GM21381 (cell line): ENCODE measurements around the gene SAMD11.
"Not testable (repeated sequence)": the region's sequence is repeated elsewhere in the genome, so short reads cannot be mapped to it uniquely, and the experiment has no call there.

ENCODE experiments used
- ATAC-seq: cut with Tn5 transposase; IDR thresholded peaks from one replicate; pipeline ENCODE4 v1.9.1; 2021; ENCODE audit warnings: mild to moderate bottlenecking, moderate library complexity; ENCODE audit not compliant: unreplicated experiment

SAMD11 gene, protein sequence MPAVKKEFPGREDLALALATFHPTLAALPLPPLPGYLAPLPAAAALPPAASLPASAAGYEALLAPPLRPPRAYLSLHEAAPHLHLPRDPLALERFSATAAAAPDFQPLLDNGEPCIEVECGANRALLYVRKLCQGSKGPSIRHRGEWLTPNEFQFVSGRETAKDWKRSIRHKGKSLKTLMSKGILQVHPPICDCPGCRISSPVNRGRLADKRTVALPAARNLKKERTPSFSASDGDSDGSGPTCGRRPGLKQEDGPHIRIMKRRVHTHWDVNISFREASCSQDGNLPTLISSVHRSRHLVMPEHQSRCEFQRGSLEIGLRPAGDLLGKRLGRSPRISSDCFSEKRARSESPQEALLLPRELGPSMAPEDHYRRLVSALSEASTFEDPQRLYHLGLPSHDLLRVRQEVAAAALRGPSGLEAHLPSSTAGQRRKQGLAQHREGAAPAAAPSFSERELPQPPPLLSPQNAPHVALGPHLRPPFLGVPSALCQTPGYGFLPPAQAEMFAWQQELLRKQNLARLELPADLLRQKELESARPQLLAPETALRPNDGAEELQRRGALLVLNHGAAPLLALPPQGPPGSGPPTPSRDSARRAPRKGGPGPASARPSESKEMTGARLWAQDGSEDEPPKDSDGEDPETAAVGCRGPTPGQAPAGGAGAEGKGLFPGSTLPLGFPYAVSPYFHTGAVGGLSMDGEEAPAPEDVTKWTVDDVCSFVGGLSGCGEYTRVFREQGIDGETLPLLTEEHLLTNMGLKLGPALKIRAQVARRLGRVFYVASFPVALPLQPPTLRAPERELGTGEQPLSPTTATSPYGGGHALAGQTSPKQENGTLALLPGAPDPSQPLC

DNA sequence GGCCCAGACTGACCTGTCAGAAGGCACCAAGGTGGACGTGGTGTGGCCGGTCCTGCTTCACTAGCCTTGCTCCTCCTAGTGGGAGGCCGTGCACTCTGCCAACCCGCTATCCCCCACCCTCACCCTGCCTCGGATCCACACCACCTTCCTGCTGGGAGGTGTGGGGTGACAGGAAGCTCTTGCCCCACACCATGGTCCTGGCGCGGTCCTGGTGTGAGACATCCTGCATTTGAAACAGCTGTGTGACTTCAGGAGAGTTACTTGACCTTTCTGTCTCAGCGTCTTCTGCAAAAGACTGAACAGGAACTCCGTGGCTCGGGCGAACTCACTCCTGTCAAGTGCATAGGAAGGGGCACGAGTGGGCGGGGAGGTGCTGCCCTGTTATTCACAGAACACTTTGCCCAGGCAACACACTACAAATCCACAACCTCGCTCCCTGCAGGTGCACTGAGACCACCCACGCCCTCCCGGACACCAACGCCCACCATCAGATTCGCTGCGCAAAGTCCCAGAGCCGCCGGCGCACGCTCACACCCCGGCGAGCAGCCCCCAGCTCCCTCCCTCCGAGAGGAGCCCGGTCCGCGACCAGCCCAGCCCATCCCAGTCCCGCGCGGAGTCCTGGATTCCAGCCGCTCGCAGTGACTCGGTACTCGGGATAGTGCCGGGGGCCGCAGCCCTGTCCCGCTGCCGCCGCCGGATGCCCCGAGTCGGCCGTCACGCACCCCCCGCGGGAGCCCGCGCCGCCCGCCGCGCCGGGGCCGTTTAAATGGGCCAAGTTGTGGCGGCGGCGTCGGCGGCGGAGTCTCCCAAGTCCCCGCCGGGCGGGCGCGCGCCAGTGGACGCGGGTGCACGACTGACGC is at the start of gene SAMD11:
TSS of gene SAMD11 (plus strand) at position 793 of the 860 bp plus-strand sequence. CDS start 509 bp downstream, outside the sequence.
- no peak for ATAC-seq

DNA sequence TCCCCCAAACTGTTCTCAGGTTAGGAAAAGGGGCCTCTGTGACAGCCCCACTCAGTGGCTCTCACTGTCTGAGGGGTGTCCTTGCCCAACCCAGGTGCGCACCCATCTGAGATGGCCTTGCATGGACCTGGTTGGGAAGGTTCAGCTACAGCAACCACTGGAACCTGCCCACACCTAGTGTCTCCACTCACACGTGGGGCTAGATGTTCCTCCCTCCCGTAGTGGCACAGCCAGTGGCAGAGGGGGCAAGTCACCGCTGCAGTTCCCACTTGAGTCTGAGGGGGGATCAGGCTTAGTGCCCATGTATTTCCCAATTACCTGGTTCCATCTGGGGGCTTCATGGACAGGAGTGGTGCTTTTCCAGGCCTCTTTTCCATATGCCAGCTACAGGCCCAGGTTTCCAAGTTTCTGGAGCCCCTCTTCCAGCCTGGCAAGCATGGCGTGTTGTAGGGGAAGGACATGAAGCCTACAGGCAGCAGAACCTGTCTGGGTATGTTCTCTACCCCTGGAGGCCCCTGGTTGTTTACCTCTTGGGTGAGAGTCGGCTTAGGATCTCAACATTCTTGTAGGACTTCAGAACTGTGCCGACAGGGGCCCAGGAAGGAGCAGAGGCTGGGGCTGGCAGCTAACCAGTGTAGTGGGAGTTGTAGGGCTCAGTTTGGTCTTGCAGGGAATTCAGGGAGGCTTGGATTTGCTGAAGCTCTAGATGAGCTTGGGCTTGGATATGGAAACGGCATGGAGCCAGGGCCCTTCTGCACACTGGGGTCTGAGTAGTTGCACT is 47.1 kb upstream of the SAMD11 start:
- ATAC-seq, result not testable (repeated sequence)

DNA sequence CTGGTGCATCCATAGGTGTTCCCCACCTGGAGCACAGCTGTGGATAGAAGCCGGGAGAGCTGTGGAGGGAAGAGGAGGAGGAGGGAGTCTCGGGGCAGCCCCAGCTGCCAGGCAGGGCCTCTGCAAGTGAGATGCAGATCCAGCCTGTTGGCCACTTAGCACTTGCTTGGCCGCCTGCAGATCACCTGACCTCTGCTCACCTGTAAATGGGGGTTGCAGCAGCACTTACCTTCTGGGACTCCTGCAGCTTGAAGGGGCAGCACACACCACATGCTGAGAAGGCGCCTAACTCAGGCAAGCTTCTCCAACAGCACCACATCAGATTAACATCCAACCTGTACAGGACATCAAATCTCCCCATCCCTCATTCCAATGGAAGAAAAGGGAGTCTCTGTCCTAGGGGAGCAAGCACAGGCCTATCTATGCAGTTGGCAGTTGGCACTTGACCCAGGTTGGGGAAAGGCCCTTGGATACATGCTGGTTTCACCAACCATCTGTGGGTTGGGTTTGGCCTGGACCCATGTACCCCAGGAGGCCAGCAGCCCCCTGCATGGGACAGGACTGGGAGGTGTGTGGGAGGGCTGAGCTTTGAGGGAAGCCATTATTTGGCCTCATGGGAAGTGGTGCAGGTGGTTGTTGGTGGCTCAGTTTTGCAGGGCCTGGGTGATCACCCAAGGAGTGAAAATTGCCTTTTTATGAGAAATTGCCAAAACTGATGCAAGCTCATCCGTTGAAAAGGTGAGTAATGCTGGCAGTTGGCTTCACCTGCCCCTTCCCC is 46.3 kb upstream of the SAMD11 start:
- ATAC-seq, result not testable (repeated sequence)

DNA sequence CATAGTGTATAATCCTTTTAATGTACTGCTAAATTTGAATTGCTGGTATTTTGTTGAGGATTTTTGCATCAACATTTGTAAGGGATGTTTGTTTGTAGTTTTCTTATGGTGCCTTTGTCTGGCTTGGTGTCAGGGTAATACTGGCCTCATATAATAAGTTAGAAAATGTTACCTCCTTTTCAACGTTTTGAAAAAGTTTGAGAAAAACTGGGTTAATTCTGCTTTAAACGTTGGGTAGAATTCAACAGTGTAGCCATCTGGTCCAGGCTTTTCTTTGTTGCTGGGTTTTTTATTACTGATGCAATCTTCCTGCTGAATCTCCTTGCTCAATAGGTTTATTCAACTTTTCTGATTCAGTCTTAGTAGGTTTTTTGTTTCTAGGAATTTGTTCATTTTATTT is 43.2 kb upstream of the SAMD11 start:
- not testable (repeated sequence) for ATAC-seq

DNA sequence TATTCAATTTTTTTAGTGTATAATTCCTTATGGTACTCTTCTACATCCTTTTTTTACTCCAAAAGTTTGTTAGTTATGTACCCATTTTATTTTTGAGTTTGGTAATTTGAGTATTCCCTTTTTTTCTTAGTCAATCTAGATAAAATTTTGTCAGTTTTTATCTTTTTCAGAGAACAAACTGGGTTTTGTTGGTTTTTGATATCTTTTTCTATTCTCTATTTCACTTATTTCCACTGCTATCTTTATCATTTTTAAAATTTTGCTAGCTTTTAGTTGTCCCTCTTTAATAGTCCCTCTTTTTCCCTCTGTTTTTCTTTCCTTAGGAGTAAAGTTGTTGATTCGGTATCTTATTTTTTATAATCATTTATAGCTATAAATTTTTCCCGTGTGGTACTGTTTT is 42.8 kb upstream of the SAMD11 start:
- not testable (repeated sequence) for ATAC-seq

DNA sequence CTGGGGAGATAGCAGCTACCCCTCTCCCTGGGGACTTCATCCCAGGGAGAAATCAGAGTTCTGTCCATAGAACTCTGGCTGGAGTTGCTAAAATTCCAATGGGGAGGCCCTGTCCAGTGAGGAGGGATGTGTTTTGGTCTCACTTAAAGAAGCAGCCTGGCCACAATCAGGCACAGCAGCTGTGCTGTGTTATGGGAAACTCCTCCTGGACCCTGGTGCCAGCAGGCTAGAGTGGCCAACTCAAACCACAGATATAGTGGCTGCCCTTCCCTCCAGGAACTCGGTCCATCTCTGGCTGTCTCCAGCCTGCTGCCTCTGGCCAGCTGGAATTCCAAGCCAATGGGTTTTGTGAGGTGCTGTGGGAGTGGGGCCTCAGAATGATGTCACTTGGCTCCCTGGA is 37.4 kb upstream of the SAMD11 start:
- ATAC-seq, result no peak

DNA sequence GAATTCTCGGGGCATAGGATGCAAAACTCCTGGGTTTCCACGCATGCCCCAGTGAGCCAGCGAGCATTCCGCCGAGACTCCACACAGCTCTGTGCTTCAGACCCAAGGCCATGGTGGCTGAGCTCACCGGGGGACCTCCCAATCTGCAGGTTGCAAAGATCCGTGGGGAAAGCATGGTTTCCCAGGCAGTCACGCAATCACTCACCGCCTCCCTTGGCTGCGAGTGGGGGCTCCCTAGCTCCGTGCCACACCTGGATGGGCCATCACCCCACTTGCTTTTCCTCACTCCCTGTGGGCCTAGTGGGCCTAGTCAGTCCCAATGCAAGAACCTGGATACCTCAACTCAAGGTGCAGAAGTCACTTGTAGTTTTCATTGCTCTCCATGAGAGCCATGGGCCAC is 37.0 kb upstream of the SAMD11 start:
- ATAC-seq, result no peak

DNA sequence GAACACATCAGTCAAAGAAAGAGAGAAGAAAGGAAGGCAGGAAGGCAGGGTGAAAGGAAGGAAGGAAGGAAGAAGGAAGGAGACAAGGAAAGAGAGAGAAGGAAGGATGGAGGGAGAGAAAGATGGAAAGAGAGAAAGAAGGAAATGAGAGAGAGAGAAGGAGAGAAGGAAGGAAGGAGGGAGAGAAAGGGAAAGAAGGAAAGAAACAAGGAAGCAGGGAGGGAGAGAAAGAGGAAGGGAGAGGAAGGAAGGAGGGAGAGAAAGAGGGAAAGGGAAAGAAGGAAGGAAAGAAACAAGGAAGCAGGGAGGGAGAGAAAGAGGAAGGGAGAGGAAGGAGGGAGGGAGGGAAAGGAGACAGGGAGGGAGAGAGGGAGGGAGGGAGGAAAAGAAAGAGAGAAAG is 35.4 kb upstream of the SAMD11 start:
- no peak for ATAC-seq

DNA sequence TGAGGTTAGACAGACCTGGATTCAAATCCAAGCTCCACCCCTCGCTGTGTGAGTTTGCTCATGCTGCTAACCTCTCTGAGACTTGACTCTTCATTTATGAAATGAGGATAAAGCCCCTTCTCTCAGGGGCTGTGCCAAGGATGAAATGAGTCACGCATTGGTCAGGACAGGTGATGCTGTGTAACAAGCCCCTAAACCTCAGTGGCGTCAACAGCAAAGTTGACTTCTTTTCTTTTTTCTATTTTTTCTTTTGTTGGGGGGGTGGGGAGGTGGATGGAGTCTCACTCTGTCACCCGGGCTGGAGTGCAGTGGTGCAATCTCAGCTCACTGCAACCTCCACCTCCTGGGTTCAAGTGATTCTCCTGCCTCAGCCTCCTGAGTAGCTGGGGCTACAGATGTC is 33.9 kb upstream of the SAMD11 start:
- ATAC-seq, result not testable (repeated sequence)

DNA sequence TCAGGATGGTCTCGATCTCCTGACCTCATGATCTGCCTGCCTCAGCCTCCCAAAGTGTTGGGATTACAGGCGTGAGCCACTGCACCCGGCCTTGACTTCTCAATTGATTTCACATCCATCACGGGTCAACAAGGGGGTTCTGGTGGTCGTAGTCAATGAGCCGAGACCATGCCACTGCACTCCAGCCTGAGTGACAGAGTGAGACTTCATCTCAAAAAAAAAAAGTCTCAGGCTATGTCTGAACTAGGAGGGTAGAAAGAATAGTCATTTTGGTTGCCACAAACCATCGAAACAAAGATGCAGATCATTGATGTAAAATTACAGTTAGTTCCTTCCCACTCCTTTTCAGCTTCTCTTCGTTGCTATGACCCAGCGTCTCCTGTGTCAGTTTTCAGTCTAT is 33.5 kb upstream of the SAMD11 start:
- ATAC-seq, result not testable (repeated sequence)

DNA sequence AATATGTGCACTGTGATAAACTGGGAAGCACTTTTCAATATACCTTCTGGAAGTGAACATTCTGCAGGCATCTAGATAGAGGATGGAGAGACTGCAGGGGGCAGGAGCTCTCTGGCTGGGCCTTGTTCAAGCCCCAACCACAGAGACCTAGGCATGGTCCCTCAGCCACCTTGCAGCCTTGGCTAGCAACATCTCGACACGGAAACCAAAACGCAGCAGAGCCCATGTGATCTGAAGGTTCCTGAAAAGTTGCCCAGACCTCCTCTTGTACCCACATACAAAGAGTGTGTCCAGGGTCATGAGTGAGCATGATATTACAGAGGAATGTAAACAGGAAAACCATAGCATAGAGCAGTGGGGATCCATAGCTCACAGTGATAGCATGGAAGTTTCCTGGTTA is 33.1 kb upstream of the SAMD11 start:
- no peak for ATAC-seq

DNA sequence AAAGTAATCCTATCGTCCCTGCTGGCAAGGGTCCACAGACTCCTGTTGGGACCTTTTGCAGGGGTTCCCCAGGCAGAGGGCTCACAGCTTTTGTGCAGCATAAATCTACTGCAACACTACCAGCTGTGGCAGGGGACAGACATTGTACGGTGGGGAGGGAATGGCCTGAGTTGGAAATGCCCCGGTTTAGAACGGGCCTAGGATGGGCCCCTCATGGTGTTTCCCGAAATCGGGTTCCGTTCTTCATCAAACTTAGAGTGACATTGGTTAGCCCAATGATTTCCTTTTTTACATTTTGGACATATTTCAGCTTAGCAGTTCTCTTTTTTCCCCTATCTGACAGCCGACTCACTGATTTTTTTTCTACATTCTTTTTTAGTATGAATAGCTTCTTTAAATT is 26.5 kb upstream of the SAMD11 start:
- no peak for ATAC-seq

DNA sequence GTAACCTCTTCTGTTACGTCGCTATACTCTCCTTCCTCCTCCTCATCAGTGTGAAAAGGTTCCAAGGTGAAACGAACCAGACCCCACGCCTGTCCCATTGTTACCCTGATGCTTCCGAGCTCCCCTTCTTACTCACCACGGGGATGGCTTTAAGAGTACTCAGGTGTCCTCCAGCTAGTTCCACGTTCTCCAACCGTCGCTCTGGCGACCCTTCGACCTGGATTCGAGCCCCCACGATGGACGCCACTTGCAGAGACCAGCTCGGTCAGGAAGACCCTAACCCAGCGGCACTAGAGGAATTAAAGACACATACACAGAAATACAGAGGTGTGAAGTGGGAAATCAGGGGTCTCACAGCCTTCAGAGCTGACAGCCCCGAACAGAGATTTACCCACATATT is 25.8 kb upstream of the SAMD11 start:
- ATAC-seq, result not testable (repeated sequence)

DNA sequence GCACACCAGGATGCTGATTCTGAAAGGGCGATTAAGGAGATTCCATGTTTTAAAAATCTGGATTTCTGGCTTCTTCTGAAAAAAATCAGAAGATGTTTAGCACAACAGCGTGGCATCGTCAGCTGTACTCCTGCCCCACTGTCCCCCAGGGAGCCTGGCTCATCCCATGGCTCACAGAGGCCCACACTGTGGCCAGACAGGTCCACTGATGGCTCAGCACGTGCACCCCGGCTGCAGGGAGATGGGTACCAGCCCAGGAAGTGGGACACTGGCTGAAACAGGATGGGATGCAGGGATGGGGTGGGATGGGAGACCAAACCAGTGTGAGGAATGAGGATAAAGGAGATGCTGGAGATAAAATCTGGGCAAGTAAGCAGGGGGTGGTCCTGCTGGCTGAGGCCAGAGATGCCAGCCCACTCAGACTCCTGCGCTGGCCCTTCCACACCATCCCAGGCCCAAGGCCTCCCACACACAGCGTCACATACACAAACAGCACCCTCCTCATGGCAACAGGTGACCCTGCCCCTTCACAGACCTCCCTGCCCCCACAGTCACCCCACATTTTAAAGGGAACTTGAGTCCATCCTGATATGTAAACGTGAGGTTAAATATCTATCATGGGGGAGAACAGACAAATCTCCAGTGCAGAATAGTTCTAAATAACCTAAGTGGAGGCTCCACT is 23.9 kb upstream of the SAMD11 start:
- no peak for ATAC-seq

DNA sequence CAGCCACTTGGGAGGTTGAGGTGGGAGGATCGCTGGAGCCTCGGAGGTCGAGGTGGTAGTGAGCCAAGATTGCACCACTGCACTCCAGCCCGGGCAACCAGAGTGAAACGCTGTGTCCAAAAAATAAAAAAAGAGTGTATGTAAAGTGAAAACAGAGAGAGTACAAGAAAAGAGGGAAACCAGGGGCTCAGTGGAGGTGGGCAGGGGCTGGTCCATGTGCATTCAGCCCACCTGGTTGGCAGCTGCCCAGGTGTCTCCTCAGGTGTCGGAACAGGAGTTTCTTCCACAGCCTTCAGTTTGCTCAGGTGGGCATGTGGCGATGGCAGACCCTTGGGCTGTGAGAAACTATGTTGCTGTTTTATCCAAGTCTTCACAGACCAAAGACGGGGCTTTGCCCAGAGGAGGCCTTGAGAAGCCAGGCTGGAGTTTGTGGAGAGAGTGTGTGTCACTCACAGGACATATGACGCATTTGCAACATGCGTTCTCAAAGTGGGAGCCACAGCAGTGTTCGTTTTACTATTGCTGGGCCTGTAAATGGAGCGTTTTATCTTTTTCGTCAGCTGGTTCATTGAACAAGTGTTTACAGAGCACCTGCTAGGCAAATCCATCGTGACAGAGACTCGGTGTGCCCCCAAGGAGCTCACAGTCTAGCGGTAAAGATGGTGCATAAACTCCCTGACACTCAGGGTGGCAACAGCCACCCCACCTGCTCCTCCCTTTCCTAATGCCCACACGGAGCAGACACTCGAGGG is 22.4 kb upstream of the SAMD11 start:
- ATAC-seq, result no peak

DNA sequence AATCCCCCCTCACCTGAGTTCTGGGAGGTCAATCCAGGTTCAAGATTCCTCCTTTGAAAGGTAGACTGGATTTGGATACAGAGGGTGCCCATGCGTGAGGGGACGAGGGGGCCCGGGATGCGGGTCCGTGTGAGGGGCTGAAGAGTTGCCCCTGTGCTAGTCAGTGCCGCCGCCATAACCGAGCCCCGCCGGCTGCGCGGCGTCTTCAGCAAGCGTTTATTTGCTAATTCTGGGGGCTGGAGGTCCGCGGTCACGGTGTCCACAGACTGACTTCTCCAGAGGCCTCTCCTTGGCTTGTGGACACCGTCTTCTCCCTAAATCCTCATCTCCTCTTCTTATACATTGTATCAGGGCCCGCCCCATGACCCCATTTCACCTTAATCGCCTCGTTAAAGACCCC is 20.9 kb upstream of the SAMD11 start:
- ATAC-seq, result no peak

DNA sequence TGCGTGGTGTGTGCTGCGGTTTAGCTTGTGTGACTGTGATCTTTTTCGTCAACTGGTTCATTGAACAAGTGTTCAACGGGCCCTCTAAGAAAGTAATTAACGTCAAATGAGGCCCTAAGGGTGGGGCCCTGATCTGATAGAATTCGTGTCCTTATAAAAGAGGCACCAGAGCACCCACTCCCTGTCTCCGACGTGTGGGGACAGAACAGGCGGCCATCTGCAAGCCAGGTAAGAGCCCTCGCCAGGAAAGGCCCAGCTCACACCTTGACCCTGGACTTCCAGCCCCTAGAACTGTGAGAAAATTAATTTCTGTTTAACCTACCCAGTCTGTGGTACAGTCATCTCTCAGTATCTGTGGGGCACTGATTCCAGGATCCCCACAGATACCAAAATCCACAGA is 20.4 kb upstream of the SAMD11 start:
- ATAC-seq, result no peak

DNA sequence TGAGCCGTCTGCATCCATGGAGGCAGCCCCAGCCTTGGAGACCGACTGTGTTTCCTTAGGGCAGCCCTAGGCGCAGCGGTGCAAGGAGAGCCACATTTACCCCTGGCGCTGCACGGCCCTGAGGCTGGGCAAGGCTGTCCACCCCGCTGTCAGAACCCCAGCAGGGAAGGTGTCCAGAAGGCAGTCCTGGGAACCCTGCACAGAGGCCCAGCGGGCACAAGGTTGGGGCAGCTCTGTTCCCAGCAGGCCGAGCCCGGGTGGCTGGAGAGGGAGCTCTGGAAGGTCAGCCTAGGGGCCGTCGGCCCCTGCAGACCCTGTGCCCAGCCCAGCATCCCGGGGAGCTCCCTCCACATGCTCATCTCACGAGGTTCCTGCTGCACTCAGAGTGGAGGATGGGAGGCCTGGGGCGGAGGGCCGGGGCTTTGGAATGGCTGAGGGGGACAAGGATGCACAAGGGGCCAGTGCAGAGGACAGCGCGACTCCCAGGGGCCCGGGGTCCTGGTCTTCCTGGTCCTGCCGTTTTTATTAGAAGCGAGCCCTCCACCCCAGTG is 19.9 kb upstream of the SAMD11 start:
- ATAC-seq, result no peak
